ENCODE data around the gene TP73.
A peak's percentile ranks its signal among the peaks of the same experiment; 100 is the strongest.
"Not testable (repeated sequence)": the region's sequence is repeated elsewhere in the genome, so short reads cannot be mapped to it uniquely, and the experiment has no call there.

Gene TP73

DNA sequence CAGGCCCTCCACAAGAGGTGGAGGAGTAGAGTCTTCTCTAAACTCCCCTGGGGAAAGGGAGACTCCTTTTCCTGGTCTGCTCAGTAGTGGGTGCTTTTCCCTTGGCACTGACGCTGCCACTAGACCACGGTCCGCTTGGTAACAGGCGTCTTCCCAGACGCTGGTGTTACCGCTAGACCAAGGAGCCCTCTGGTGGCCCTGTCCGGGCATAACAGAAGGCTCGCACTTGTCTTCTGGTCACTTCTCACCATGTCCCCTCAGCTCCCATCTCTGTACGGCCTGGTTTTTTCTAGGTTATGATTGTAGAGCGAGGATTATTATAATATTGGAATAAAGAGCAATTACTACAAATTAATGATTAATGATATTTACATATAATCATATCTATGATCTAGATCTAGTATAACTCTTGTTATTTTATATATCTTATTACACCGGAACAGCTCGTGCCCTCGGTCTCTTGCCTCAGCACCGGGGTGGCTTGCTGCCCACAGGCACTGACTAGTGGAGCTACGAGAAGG, 31.1 kb upstream of the TP73 start:
- H3K9ac ChIP-seq (ENCODE audit: low read length); H3K4me3 ChIP-seq (ENCODE audit: low read depth in 1 of 2, low read length in 2 of 2); H3K9me3 ChIP-seq (ENCODE audit: low read length); H3K27me3 ChIP-seq (ENCODE audit: control insufficient read depth in 1 of 2, insufficient read depth in 2 of 2, low read length in 2 of 2); H3K27ac ChIP-seq (ENCODE audit: low read depth, low read length); H3K36me3 ChIP-seq (ENCODE audit: insufficient read depth, low read length): not testable (repeated sequence)
- H3K4me1 ChIP-seq (ENCODE audit: insufficient read depth, low read length): peaks cover 28% of the 10 kb centered on the region

DNA sequence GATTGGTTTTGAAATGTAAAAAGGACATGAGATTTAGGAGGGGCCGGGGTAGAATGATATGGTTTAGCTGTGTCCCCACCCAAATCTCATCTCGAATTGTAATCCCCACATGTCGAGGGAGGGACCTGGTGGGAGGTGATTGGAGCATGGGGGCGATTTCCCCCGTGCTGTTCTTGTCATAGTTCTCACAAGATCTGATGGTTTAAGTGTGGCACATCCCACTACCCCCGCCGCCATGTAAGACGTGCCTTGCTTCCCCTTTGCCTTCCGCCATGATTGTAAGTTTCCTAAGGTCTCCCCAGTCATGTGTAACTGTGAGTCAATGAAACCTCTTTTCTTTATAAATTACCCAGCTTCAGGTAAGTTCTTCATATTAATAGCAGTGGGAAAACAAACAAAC, 30.2 kb upstream of the TP73 start:
- H3K9me3 ChIP-seq (ENCODE audit: low read length); H3K27ac ChIP-seq (ENCODE audit: low read depth, low read length); H3K9ac ChIP-seq (ENCODE audit: low read length); H3K4me3 ChIP-seq (ENCODE audit: low read depth in 1 of 2, low read length in 2 of 2); H3K36me3 ChIP-seq (ENCODE audit: insufficient read depth, low read length); H3K27me3 ChIP-seq (ENCODE audit: control insufficient read depth in 1 of 2, insufficient read depth in 2 of 2, low read length in 2 of 2): not testable (repeated sequence)
- H3K4me1 ChIP-seq (ENCODE audit: insufficient read depth, low read length): peaks cover 28% of the 10 kb centered on the region

DNA sequence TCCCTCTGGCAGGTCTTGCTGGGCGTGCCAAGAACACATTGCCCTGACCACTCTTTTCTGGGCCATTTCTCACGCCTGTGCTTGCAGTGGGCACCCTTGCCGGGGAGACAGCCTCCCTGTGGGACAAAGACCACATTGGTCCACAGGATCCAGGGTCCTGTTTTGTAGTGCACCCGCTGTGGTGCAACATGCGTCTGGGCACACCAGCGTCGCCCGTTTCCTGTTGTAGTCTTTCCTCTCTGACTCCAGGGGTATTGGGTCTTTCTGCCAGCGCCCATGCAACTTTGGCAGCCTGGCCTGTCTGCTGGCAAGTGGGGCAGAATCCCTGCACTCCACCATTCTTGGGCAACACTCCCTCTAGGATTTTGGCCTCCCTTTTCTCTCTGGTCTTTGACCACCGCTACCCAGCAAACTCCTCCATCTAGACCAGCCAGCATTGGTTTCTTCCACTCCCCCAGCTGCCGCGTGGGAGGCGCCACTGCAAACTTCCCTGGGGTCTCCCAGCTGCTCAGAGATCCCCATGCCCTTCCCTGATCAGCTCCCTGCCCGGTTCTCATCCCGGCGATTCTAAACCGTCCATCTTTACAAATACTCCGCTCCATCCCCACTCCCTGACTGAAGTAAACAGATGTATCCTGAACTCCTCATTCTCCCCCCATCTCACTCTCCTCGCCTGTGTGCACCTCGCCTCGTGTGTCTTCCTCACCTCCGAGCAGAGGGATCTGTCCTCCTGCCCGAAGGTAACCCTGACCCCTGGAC, 28.7 kb upstream of the TP73 start:
- Histone ChIP-seq H3K27ac (ENCODE audit: low read depth, low read length) (peak overlapping the region; percentile 74), H3K27me3 (ENCODE audit: control insufficient read depth in 1 of 2, insufficient read depth in 2 of 2, low read length in 2 of 2) (no peaks in the 10 kb centered on the region), H3K9me3 (ENCODE audit: low read length) (no peaks in the 10 kb centered on the region), H3K9ac (ENCODE audit: low read length) (peak overlapping the region; percentile 71), H3K4me1 (ENCODE audit: insufficient read depth, low read length) (peaks cover 28% of the 10 kb centered on the region), H3K4me3 (ENCODE audit: low read depth in 1 of 2, low read length in 2 of 2) (peak overlapping the region; percentile 76 to 94), H3K36me3 (ENCODE audit: insufficient read depth, low read length) (peaks cover 15% of the 10 kb centered on the region)

DNA sequence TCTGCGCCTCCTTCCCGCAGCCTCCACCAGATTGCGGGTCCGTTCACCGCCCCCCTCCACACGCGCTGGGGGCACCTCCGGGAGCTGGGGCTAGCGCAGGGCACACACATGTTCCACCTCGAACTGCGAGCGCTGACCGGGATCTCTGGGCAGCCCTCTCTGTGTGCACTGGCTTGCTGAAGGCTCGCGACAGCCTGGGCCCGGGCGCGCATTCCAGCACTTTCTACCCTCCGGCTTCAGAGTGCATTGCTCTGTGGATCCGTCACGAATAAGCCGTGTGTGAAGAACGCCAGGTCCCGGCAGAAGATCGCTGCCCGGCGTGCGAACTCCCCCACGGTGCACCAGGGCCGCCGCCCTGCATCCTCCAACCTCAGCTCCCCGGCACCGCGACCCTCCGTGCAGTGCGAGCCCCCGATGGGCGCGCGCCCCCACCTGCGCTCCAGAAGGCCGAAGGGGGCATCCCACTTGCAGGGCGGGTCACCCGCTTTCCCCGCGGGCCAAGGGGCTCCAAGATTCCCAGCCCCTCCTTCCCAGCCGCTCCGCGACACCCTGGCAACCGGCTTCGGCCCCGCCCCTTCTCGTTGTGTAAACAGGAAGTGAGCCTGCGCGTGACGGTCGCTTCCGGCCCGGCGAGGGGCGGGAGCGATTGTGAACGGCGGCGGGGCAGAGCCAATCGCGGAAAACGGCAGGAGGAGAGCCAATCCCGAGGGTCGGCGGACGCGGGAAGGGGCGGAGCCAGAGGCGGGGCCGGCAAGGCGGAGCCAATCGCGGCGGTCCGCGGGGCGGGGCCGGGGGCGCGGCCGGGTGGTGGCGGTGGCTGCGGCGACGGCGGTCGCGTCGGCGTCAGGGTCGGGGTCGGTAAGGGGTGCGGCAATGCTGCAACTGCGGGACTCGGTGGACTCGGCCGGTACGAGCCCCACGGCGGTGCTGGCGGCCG, 27.8 kb upstream of the TP73 start, which contains the start of gene TPRG1L:
TSS of gene TPRG1L (plus strand) at position 816 of the 937 bp plus-strand sequence. CDS start at position 874, 58 bp downstream.
- Histone ChIP-seq H3K4me3 (ENCODE audit: low read depth in 1 of 2, low read length in 2 of 2) (peak within 1 kb of the TSS; percentile 76 to 94), H3K9me3 (ENCODE audit: low read length) (no peaks in the 10 kb centered on the region), H3K27ac (ENCODE audit: low read depth, low read length) (peak within 1 kb of the TSS; percentile 74), H3K36me3 (ENCODE audit: insufficient read depth, low read length) (peaks cover 24% of the 10 kb centered on the region), H3K27me3 (ENCODE audit: control insufficient read depth in 1 of 2, insufficient read depth in 2 of 2, low read length in 2 of 2) (no peaks in the 10 kb centered on the region), H3K4me1 (ENCODE audit: insufficient read depth, low read length) (peaks cover 23% of the 10 kb centered on the region), H3K9ac (ENCODE audit: low read length) (peak within 1 kb of the TSS; percentile 71)

DNA sequence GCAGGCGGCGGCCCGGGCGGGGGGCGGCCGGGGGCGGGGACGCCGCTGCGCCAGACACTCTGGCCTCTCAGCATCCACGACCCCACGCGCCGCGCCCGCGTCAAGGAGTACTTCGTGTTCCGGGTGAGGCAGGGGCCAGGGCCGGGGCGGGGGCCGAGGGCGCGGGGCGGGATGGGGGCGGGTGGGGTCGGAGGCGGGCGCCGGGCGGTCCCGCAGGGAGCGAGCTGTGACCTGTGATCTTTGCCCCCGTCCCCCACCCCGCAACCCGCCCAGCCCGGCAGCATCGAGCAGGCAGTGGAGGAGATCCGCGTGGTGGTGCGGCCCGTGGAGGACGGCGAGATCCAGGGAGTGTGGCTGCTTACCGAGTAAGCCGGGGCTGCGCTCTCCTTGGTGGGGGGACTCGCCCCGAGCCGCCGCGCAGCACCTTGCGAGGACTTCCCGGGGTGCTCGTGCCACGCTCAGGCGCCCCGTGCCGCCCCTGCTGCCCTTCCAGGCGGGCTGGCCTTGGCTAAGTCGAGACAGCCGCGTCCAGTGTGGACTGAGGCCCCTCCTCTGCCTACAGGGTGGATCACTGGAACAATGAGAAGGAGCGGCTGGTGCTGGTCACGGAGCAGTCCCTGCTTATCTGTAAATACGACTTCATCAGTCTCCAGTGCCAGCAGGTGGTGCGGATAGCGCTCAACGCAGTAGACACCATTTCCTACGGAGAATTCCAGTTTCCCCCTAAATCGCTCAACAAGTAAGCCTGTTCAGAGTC, 27.0 kb upstream of the TP73 start:
- Histone ChIP-seq H3K9me3 (ENCODE audit: low read length) (no peaks in the 10 kb centered on the region), H3K4me3 (ENCODE audit: low read depth in 1 of 2, low read length in 2 of 2) (peak overlapping the region; percentile 53 to 76), H3K4me1 (ENCODE audit: insufficient read depth, low read length) (peaks cover 23% of the 10 kb centered on the region), H3K9ac (ENCODE audit: low read length) (peak overlapping the region; percentile 18), H3K27ac (ENCODE audit: low read depth, low read length) (peak overlapping the region; percentile 37), H3K36me3 (ENCODE audit: insufficient read depth, low read length) (peaks cover 32% of the 10 kb centered on the region), H3K27me3 (ENCODE audit: control insufficient read depth in 1 of 2, insufficient read depth in 2 of 2, low read length in 2 of 2) (no peaks in the 10 kb centered on the region)

DNA sequence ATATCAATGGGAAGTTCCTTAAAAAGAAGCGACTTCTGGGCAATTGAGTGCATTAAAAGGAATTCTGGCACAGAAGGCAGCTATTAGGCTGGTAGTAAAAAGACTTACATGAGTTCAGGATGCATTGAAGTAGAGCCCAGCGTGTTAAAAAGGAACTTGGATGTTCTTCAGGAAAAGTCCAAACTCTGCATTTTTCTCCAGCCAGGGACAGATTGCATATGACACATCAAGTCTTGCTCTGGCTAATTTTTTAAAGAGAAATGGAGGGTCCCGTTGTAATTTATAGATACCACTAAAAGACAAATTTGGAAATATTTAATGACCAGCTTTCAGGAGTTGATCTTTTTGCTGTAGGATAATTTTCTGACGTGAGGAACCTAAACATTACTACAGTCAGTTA, 26.3 kb upstream of the TP73 start:
- Histone ChIP-seq H3K36me3 (ENCODE audit: insufficient read depth, low read length) (peaks cover 34% of the 10 kb centered on the region), H3K4me1 (ENCODE audit: insufficient read depth, low read length) (peaks cover 20% of the 10 kb centered on the region), H3K27ac (ENCODE audit: low read depth, low read length) (peak overlapping the region; percentile 37), H3K9ac (ENCODE audit: low read length) (peak overlapping the region; percentile 18), H3K27me3 (ENCODE audit: control insufficient read depth in 1 of 2, insufficient read depth in 2 of 2, low read length in 2 of 2) (no peaks in the 10 kb centered on the region), H3K4me3 (ENCODE audit: low read depth in 1 of 2, low read length in 2 of 2) (peak overlapping the region in 1 of 2 donors; percentile 76), H3K9me3 (ENCODE audit: low read length) (no peaks in the 10 kb centered on the region)

DNA sequence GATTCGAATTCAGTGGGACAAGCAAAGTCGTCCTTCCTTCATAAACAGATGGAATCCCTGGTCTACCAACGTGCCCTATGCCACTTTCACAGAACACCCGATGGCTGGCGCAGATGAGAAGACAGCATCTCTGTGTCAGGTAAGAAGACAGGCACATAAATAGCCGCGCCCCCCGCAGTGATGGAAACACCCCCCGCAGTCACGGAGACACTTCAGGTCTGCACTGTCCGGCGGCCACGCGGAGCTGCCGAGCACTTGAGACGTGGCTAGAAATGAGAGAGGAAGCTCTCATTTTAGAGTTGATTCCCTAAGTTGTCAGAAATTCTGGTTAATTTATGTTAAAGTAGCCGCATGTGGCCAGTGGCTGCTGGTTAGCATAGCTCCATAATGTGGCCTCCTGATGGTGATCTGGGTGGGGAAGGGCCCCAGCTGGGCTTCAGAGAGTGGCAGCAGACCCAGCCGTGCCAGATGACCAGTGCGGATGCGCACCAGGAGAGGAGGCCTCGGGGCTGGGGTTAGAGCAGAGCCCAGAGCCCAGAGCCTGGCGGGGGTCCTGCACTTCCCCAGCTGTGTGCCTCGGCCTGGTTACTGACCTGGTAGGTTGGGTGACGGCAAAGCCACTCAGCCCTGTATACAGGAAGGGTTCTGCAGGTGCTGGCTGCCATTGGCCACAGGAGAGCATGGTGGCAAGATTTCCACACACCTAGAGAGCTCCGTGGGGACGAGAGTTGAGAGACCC, 24.6 kb upstream of the TP73 start:
- no peaks in the 10 kb centered on the region for H3K9me3 ChIP-seq (ENCODE audit: low read length)
- H3K36me3 ChIP-seq (ENCODE audit: insufficient read depth, low read length): peaks cover 46% of the 10 kb centered on the region
- H3K27ac ChIP-seq (ENCODE audit: low read depth, low read length): no peak overlapping the region

DNA sequence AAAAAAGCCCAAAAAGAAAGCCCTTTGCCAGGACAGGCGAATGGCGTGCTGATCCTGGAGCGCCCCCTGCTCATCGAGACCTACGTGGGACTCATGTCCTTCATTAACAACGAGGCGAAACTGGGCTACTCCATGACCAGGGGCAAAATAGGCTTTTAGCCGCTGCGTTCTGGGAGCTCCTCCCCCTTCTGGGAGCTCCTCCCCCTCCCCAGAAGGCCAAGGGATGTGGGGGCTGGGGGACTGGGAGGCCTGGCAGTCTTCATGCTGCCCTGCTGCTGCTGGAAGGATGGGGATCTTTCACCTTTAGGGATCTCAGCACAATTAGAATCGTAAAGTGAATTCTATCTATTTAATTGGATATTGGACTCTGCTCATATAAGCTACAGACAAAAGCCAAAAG, 23.9 kb upstream of the TP73 start:
- Histone ChIP-seq H3K27ac (ENCODE audit: low read depth, low read length) (no peak overlapping the region), H3K9me3 (ENCODE audit: low read length) (no peaks in the 10 kb centered on the region), H3K9ac (ENCODE audit: low read length) (no peak overlapping the region), H3K27me3 (ENCODE audit: control insufficient read depth in 1 of 2, insufficient read depth in 2 of 2, low read length in 2 of 2) (no peaks in the 10 kb centered on the region), H3K36me3 (ENCODE audit: insufficient read depth, low read length) (peaks cover 53% of the 10 kb centered on the region), H3K4me1 (ENCODE audit: insufficient read depth, low read length) (peaks cover 13% of the 10 kb centered on the region), H3K4me3 (ENCODE audit: low read depth in 1 of 2, low read length in 2 of 2) (no peak overlapping the region)

More for the DNA sequence above, 24.6 kb upstream of the TP73 start:
- H3K4me1 ChIP-seq (ENCODE audit: insufficient read depth, low read length): peaks cover 20% of the 10 kb centered on the region
- no peak overlapping the region for H3K9ac ChIP-seq (ENCODE audit: low read length)
- no peak overlapping the region for H3K4me3 ChIP-seq (ENCODE audit: low read depth in 1 of 2, low read length in 2 of 2)
- H3K27me3 ChIP-seq (ENCODE audit: control insufficient read depth in 1 of 2, insufficient read depth in 2 of 2, low read length in 2 of 2): no peaks in the 10 kb centered on the region

DNA sequence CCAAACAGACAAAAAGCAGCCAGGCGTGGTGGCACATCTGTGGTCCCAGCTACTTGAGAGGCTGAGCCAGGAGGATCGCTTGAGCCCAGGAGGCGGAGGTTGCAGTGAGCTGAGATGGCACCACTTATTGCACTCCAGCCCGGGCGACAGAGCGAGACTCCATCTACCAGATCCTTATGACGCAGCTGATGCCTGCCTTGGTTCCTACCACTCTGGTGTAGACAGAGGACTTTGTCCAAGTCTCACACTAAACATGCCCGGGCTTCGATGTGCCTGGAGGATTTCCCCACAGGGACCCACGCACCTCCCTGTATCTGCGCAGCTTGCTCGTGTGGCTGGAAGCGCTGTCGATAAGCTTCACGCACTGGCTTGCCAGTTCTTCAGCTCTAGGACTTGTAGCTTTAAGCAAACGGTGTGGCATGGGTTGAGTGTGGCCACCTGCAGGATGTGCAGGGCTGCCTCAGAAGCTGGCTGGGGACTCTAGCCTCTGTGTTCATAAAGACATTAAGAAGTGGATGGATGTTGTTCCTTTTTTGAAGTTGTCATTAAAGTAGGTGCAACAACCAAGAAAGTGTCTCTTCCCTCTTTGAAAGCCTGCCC, 22.7 kb upstream of the TP73 start:
- no peak overlapping the region for H3K27ac ChIP-seq (ENCODE audit: low read depth, low read length)
- no peaks in the 10 kb centered on the region for H3K27me3 ChIP-seq (ENCODE audit: control insufficient read depth in 1 of 2, insufficient read depth in 2 of 2, low read length in 2 of 2)
- H3K4me1 ChIP-seq (ENCODE audit: insufficient read depth, low read length): peaks cover 8% of the 10 kb centered on the region
- H3K9ac ChIP-seq (ENCODE audit: low read length): no peak overlapping the region
- H3K9me3 ChIP-seq (ENCODE audit: low read length): no peaks in the 10 kb centered on the region
- H3K4me3 ChIP-seq (ENCODE audit: low read depth in 1 of 2, low read length in 2 of 2): no peak overlapping the region
- peaks cover 63% of the 10 kb centered on the region for H3K36me3 ChIP-seq (ENCODE audit: insufficient read depth, low read length)

DNA sequence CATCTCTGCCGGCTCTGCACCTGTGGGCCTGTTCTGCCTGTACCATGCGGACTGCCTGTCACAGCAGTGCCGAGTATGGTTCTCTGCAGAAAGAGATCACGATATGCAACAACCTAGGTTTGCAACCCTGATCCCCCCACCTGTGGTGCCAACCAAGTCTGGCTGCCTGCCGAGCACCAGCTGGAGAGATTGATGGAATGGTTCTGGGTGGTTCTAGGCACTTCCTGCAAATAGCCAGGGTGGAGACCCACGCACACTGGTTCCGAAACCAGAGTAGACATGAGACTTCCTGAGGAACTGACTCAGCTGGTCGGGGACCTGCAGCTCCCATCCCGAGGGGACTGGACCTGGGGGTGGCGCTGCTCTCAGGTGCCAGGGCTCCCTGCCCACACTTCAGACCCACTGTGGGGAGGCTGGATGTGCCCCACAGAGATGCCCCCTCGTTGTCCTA, 22.1 kb upstream of the TP73 start:
- H3K9me3 ChIP-seq (ENCODE audit: low read length): no peaks in the 10 kb centered on the region
- H3K27me3 ChIP-seq (ENCODE audit: control insufficient read depth in 1 of 2, insufficient read depth in 2 of 2, low read length in 2 of 2): no peaks in the 10 kb centered on the region
- no peak overlapping the region for H3K4me3 ChIP-seq (ENCODE audit: low read depth in 1 of 2, low read length in 2 of 2)
- H3K27ac ChIP-seq (ENCODE audit: low read depth, low read length): no peak overlapping the region
- no peak overlapping the region for H3K9ac ChIP-seq (ENCODE audit: low read length)
- peaks cover 8% of the 10 kb centered on the region for H3K4me1 ChIP-seq (ENCODE audit: insufficient read depth, low read length)
- peaks cover 69% of the 10 kb centered on the region for H3K36me3 ChIP-seq (ENCODE audit: insufficient read depth, low read length)

Measured in muscle layer of colon (tissue), 2 donors.